GM23338 (cell line): Measurements from ENCODE around the gene BCAS1. TPM values are rescaled to one million over a fixed set of nuclear protein-coding genes. Genes with fewer than 3 reads are reported as not detected.

ENCODE experiments used
- ATAC-seq: fragments of 200-7000 bp; cut with Tn5 transposase; 3 replicates; pipeline ENCODE4 v1.9.1; 2020
- DNase-seq: peaks from one replicate; pipeline ENCODE4 v3.0.0-alpha.2; 2015; ENCODE audit warnings: low spot score
- H2AFZ ChIP-seq: fragments of 200-600 bp; sonication (generic); 2 replicates; pipeline ENCODE4 v1.8.0; 2016; ENCODE audit warnings: antibody characterized with exemption, mild to moderate bottlenecking, moderate library complexity
- H3F3A ChIP-seq: fragments of 200-600 bp; sonication (generic); replicated peaks from 2 replicates; pipeline ENCODE4 v1.8.0; 2017; ENCODE audit warnings: antibody characterized with exemption, mixed run types, low read depth
- H3K27ac ChIP-seq: fragments of 200-600 bp; sonication (generic); 2 replicates; pipeline ENCODE4 v1.6.1; 2016; ENCODE audit warnings: low read depth
- H3K27me3 ChIP-seq: fragments of 200-600 bp; sonication (generic); 2 replicates; pipeline ENCODE4 v1.8.0; 2016; ENCODE audit warnings: mild to moderate bottlenecking, mixed run types, moderate library complexity; ENCODE audit not compliant: insufficient read depth
- H3K36me3 ChIP-seq: fragments of 200-600 bp; sonication (generic); 2 replicates; pipeline ENCODE4 v1.8.0; 2016; ENCODE audit warnings: mild to moderate bottlenecking; ENCODE audit not compliant: insufficient read depth
- H3K4me1 ChIP-seq: fragments of 200-600 bp; sonication (generic); 2 replicates; pipeline ENCODE4 v1.8.0; 2016; ENCODE audit warnings: mild to moderate bottlenecking, moderate library complexity; ENCODE audit not compliant: insufficient read depth
- H3K4me2 ChIP-seq: fragments of 200-600 bp; sonication (generic); 2 replicates; pipeline ENCODE4 v1.7.1; 2017; ENCODE audit warnings: mixed run types
- H3K4me3 ChIP-seq: fragments of 200-600 bp; sonication (generic); 2 replicates; pipeline ENCODE4 v1.6.1; 2016; ENCODE audit warnings: mixed run types
- H3K79me2 ChIP-seq: fragments of 200-600 bp; sonication (generic); replicated peaks from 2 replicates; pipeline ENCODE4 v1.8.0; 2017; ENCODE audit warnings: mild to moderate bottlenecking; ENCODE audit not compliant: insufficient read depth
- H3K9me2 ChIP-seq: fragments of 200-600 bp; sonication (generic); 2 replicates; pipeline ENCODE4 v1.8.0; 2017; ENCODE audit not compliant: insufficient read depth
- H4K20me1 ChIP-seq: fragments of 200-600 bp; sonication (generic); replicated peaks from 2 replicates; pipeline ENCODE4 v1.8.0; 2017; ENCODE audit warnings: mild to moderate bottlenecking; ENCODE audit not compliant: insufficient read depth
- H3K27ac Mint-ChIP-seq: 2 replicates; pipeline ENCODE4 v1.8.0; 2020; ENCODE audit warnings: inconsistent platforms, mild to moderate bottlenecking, moderate library complexity, mixed read lengths
- H3K27me3 Mint-ChIP-seq: 3 replicates; pipeline ENCODE4 v1.8.0; 2022; ENCODE audit warnings: low read depth, mild to moderate bottlenecking, moderate library complexity, mixed read lengths, inconsistent platforms; ENCODE audit not compliant: insufficient read depth, poor library complexity
- H3K36me3 Mint-ChIP-seq: 3 replicates; pipeline ENCODE4 v1.8.0; 2021; ENCODE audit warnings: low read depth, mild to moderate bottlenecking, inconsistent platforms, moderate library complexity, mixed read lengths
- H3K4me1 Mint-ChIP-seq: 3 replicates; pipeline ENCODE4 v1.8.0; 2020; ENCODE audit warnings: mild to moderate bottlenecking, inconsistent platforms, mixed read lengths
- H3K4me3 Mint-ChIP-seq: 3 replicates; pipeline ENCODE4 v1.8.0; 2021; ENCODE audit warnings: moderate library complexity, mild to moderate bottlenecking, inconsistent platforms, mixed read lengths
- H3K9me3 Mint-ChIP-seq: 3 replicates; pipeline ENCODE4 v1.8.0; 2020; ENCODE audit warnings: moderate library complexity, mild to moderate bottlenecking, inconsistent platforms, mixed read lengths
- CREB1 ChIP-seq: fragments of 250-450 bp; sonication (Bioruptor Pico); IDR thresholded peaks from 2 replicates; pipeline ENCODE4 v1.5.0; 2020; ENCODE audit warnings: low read depth, mild to moderate bottlenecking, moderate library complexity
- EZH2phosphoT487 ChIP-seq: fragments of 200-600 bp; sonication (generic); IDR thresholded peaks from one replicate; pipeline ENCODE4 v1.8.1; 2018; ENCODE audit warnings: antibody characterized with exemption; ENCODE audit not compliant: unreplicated experiment
- JUNB ChIP-seq: IDR thresholded peaks from one replicate; pipeline ENCODE4 v1.6.1; 2016; ENCODE audit warnings: antibody characterized with exemption; ENCODE audit not compliant: unreplicated experiment
- NANOG ChIP-seq: IDR thresholded peaks from 2 replicates; pipeline ENCODE4 v1.6.1; 2016; ENCODE audit warnings: antibody characterized with exemption, borderline replicate concordance
- POLR2AphosphoS5 ChIP-seq: IDR thresholded peaks from 2 replicates; pipeline ENCODE4 v1.6.1; 2016; ENCODE audit warnings: antibody characterized with exemption, low read depth
- STAT1 ChIP-seq: IDR thresholded peaks from one replicate; pipeline ENCODE4 v1.6.1; 2016; ENCODE audit warnings: antibody characterized with exemption; ENCODE audit not compliant: unreplicated experiment
- ZNF114 ChIP-seq: fragments of 250-450 bp; sonication (Bioruptor Pico); IDR thresholded peaks from 2 replicates; pipeline ENCODE4 v1.5.0; 2020; ENCODE audit warnings: mild to moderate bottlenecking, moderate library complexity
- ZNF331 ChIP-seq: fragments of 250-450 bp; sonication (Bioruptor Pico); IDR thresholded peaks from 2 replicates; pipeline ENCODE4 v1.5.0; 2020; ENCODE audit warnings: low read depth, mild to moderate bottlenecking, moderate library complexity
- polyA plus RNA-seq: library from polyadenylated mRNA; unstranded; fragments of >200 nt; fragmentation: Nextera tagmentation; extraction: Ambion mirVana; gene quantifications from 2 replicates; pipeline ENCODE4 v1.2.1, GENCODE V29; 2016
- total RNA-seq: library from RNA; depleted of rRNA; stranded (reverse); fragments of >200 nt; shearing (Covaris generic); gene quantifications from 2 replicates; pipeline ENCODE4 v1.2.3, GENCODE V29; 2014
- TF ChIP-seq, protein P1 (sequence below): fragments of 250-450 bp; sonication (Bioruptor Pico); IDR thresholded peaks from 2 replicates; pipeline ENCODE4 v1.5.0; 2020; ENCODE audit warnings: mild to moderate bottlenecking, moderate library complexity
- TF ChIP-seq, protein P2 (sequence below): IDR thresholded peaks from one replicate; pipeline ENCODE4 v1.6.1; 2018; ENCODE audit warnings: antibody characterized with exemption; ENCODE audit not compliant: unreplicated experiment
- TF ChIP-seq, protein P3 (sequence below): IDR thresholded peaks from 2 replicates; pipeline ENCODE4 v1.6.1; 2016; ENCODE audit warnings: antibody characterized with exemption

BCAS1 gene
- total and polyA plus RNA-seq, 2 experiments from 2014 or later = 0.17 to 0.19 TPM

DNA sequence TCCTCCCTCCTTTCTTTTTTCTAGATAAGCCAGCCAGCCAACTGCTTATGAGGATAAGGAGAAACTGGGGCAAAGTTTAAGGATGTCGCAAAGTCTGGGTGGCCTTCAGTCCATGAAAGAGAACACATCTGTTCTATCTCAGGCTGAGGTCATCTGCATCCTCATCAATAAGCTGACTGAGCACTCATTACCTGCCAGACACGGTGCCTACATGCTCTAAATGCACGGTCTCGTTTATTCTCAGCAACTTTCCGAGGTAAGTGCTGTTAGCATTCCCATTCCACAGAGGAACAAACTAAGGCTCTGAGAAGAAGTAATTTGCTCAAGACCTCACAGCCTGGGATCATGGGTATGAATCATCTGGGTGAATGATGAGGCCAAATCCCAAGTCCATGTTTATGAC, 133.1 kb downstream of the BCAS1 start:
- no peak overlapping the region for H3K4me3 ChIP-seq
- Mint-ChIP-seq H3K4me3 (no peak overlapping the region), H3K27me3 (peaks cover 5% of the 10 kb centered on the region), H3K9me3 (no peaks in the 10 kb centered on the region), H3K36me3 (no peaks in the 10 kb centered on the region), H3K27ac (no peak overlapping the region), H3K4me1 (peaks cover 51% of the 10 kb centered on the region)
- TF ChIP-seq JUNB = no peak
- no peaks in the 10 kb centered on the region for H3F3A ChIP-seq
- no peaks in the 10 kb centered on the region for H3K79me2 ChIP-seq
- no peak overlapping the region for H3K27ac ChIP-seq
- H3K4me2 ChIP-seq = no peak overlapping the region
- peaks cover 36% of the 10 kb centered on the region for H3K4me1 ChIP-seq
- H4K20me1 ChIP-seq = no peaks in the 10 kb centered on the region
- H3K9me2 ChIP-seq = no peaks in the 10 kb centered on the region
- H3K27me3 ChIP-seq = no peaks in the 10 kb centered on the region
- H2AFZ ChIP-seq = no peak overlapping the region
- H3K36me3 ChIP-seq = no peaks in the 10 kb centered on the region
- DNase-seq = no peak
- no peak for ATAC-seq

DNA sequence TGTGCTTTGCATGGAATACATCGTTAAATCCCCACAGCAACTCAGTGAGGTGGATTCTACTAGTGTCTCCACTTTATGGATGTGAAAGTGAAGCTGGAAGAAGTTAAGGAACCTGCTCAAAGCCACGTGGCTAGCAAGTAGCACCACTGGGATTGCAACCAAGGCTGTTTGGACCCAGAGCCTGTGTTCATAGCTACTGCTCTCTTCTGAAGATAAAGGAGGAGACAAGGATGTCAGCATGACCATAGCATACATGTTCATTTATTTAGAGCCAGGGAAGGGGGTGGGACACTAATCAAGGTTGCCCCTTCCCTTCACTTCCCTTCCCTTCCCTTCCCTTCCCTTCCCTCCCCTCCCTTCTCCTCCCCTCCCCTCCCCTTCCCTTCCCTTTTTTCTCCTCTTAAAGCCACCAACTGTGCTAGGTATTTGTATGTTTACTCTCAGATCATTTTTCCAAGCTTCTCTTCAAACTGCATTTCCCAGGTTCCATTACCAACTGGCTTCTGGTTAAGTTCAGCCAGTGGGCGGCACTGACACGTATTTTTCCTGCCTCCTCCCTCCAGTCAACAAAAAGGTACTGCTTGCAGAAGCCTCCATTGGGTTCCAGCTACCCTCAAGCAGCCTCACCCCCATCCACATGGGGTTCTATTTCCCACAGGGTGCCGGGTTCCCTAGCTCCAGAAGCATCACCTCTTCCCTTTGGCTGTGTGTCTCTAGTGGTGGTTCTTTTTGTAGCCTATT, 134.9 kb downstream of the BCAS1 start:
- Histone ChIP-seq H3K4me2 (0 out of 2 replicates have a peak overlapping the region, but pooled peaks have one; percentile 9), H3K36me3 (no peaks in the 10 kb centered on the region), H3K4me1 (peaks cover 20% of the 10 kb centered on the region), H2AFZ (peak overlapping the region; percentile 77; the same call in 1 of the 2 replicates), H3F3A (no peaks in the 10 kb centered on the region), H3K27me3 (no peaks in the 10 kb centered on the region), H3K27ac (no peak overlapping the region), H4K20me1 (no peaks in the 10 kb centered on the region), H3K4me3 (no peak overlapping the region), H3K79me2 (no peaks in the 10 kb centered on the region), H3K9me2 (no peaks in the 10 kb centered on the region)
- peaks cover 33% of the 10 kb centered on the region for H3K4me1 Mint-ChIP-seq
- H3K27me3 Mint-ChIP-seq = peaks cover 4% of the 10 kb centered on the region
- ATAC-seq (no peak), DNase-seq (peak; percentile 46)
- H3K9me3 Mint-ChIP-seq = no peaks in the 10 kb centered on the region
- peak overlapping the region; percentile 57; the same call in 1 of the 2 replicates for H3K27ac Mint-ChIP-seq
- H3K4me3 Mint-ChIP-seq = no peak overlapping the region; the same call in 2 of the 3 replicates
- no peaks in the 10 kb centered on the region for H3K36me3 Mint-ChIP-seq
- TF ChIP-seq POLR2AphosphoS5 = no peak
- no peak for TF ChIP-seq JUNB
- TF ChIP-seq, protein P1, sequence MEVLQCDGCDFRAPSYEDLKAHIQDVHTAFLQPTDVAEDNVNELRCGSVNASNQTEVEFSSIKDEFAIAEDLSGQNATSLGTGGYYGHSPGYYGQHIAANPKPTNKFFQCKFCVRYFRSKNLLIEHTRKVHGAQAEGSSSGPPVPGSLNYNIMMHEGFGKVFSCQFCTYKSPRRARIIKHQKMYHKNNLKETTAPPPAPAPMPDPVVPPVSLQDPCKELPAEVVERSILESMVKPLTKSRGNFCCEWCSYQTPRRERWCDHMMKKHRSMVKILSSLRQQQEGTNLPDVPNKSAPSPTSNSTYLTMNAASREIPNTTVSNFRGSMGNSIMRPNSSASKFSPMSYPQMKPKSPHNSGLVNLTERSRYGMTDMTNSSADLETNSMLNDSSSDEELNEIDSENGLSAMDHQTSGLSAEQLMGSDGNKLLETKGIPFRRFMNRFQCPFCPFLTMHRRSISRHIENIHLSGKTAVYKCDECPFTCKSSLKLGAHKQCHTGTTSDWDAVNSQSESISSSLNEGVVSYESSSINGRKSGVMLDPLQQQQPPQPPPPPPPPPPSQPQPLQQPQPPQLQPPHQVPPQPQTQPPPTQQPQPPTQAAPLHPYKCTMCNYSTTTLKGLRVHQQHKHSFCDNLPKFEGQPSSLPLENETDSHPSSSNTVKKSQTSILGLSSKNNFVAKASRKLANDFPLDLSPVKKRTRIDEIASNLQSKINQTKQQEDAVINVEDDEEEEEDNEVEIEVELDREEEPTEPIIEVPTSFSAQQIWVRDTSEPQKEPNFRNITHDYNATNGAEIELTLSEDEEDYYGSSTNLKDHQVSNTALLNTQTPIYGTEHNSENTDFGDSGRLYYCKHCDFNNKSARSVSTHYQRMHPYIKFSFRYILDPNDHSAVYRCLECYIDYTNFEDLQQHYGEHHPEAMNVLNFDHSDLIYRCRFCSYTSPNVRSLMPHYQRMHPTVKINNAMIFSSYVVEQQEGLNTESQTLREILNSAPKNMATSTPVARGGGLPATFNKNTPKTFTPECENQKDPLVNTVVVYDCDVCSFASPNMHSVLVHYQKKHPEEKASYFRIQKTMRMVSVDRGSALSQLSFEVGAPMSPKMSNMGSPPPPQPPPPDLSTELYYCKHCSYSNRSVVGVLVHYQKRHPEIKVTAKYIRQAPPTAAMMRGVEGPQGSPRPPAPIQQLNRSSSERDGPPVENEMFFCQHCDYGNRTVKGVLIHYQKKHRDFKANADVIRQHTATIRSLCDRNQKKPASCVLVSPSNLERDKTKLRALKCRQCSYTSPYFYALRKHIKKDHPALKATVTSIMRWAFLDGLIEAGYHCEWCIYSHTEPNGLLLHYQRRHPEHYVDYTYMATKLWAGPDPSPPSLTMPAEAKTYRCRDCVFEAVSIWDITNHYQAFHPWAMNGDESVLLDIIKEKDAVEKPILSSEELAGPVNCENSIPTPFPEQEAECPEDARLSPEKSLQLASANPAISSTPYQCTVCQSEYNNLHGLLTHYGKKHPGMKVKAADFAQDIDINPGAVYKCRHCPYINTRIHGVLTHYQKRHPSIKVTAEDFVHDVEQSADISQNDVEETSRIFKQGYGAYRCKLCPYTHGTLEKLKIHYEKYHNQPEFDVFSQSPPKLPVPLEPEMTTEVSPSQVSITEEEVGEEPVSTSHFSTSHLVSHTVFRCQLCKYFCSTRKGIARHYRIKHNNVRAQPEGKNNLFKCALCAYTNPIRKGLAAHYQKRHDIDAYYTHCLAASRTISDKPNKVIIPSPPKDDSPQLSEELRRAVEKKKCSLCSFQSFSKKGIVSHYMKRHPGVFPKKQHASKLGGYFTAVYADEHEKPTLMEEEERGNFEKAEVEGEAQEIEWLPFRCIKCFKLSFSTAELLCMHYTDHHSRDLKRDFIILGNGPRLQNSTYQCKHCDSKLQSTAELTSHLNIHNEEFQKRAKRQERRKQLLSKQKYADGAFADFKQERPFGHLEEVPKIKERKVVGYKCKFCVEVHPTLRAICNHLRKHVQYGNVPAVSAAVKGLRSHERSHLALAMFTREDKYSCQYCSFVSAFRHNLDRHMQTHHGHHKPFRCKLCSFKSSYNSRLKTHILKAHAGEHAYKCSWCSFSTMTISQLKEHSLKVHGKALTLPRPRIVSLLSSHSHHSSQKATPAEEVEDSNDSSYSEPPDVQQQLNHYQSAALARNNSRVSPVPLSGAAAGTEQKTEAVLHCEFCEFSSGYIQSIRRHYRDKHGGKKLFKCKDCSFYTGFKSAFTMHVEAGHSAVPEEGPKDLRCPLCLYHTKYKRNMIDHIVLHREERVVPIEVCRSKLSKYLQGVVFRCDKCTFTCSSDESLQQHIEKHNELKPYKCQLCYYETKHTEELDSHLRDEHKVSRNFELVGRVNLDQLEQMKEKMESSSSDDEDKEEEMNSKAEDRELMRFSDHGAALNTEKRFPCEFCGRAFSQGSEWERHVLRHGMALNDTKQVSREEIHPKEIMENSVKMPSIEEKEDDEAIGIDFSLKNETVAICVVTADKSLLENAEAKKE (CRISPR knock-in tag) = no peak
- TF ChIP-seq, protein P2, sequence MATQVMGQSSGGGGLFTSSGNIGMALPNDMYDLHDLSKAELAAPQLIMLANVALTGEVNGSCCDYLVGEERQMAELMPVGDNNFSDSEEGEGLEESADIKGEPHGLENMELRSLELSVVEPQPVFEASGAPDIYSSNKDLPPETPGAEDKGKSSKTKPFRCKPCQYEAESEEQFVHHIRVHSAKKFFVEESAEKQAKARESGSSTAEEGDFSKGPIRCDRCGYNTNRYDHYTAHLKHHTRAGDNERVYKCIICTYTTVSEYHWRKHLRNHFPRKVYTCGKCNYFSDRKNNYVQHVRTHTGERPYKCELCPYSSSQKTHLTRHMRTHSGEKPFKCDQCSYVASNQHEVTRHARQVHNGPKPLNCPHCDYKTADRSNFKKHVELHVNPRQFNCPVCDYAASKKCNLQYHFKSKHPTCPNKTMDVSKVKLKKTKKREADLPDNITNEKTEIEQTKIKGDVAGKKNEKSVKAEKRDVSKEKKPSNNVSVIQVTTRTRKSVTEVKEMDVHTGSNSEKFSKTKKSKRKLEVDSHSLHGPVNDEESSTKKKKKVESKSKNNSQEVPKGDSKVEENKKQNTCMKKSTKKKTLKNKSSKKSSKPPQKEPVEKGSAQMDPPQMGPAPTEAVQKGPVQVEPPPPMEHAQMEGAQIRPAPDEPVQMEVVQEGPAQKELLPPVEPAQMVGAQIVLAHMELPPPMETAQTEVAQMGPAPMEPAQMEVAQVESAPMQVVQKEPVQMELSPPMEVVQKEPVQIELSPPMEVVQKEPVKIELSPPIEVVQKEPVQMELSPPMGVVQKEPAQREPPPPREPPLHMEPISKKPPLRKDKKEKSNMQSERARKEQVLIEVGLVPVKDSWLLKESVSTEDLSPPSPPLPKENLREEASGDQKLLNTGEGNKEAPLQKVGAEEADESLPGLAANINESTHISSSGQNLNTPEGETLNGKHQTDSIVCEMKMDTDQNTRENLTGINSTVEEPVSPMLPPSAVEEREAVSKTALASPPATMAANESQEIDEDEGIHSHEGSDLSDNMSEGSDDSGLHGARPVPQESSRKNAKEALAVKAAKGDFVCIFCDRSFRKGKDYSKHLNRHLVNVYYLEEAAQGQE = no peak
- TF ChIP-seq ZNF114 (CRISPR knock-in tag) = no peak
- no peak for TF ChIP-seq ZNF331 (CRISPR knock-in tag)
- TF ChIP-seq CREB1 = no peak
- TF ChIP-seq STAT1 = no peak
- no peak for TF ChIP-seq EZH2phosphoT487
- no peak for TF ChIP-seq NANOG
- TF ChIP-seq, protein P3, sequence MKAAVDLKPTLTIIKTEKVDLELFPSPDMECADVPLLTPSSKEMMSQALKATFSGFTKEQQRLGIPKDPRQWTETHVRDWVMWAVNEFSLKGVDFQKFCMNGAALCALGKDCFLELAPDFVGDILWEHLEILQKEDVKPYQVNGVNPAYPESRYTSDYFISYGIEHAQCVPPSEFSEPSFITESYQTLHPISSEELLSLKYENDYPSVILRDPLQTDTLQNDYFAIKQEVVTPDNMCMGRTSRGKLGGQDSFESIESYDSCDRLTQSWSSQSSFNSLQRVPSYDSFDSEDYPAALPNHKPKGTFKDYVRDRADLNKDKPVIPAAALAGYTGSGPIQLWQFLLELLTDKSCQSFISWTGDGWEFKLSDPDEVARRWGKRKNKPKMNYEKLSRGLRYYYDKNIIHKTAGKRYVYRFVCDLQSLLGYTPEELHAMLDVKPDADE = no peak
